ENCODE data around the gene CLDN22.

CLDN22 gene

DNA sequence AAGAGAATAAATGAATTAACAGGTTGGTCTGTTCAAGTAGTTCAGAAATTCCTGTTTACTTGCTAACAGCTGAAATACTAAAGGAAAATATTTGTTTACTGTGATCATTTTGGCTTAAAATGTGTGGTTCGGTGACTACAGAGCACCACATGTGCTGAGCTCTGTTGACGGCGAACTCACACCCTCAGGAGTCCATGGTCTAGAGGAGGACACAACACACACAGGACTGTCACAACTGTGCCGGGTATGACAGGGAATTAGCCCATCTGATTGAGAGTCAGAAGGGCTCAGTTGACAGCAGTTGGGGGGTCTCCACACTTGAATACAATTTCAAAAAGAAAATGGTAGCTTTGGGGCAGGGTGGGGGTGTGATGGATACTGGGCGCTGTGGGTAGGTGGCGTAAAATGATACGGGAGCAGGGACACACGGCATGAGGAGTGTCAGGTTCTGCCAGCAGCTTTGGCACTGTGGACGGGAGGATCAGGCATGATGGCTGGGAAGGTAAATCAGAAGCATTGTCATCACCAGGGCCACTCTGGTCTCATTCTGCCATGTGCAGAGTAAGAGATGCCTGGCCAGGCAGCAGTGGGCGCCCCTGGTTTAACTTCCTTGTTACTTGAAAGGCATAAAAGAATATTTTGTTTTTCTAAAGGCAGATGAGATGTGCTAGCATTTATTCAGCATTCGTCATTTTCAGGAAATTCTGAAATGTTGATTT lies 33.3 kb downstream of the CLDN22 start:
- DNase-seq (ENCODE audit: low spot score in 2 of 2) (no peak), ATAC-seq (no peak)
- Mint-ChIP-seq H3K9me3 (no peaks in the 10 kb centered on the region), H3K4me1 (no peaks in the 10 kb centered on the region), H3K27ac (no peak overlapping the region), H3K36me3 (no peaks in the 10 kb centered on the region), H3K4me3 (no peak overlapping the region)

DNA sequence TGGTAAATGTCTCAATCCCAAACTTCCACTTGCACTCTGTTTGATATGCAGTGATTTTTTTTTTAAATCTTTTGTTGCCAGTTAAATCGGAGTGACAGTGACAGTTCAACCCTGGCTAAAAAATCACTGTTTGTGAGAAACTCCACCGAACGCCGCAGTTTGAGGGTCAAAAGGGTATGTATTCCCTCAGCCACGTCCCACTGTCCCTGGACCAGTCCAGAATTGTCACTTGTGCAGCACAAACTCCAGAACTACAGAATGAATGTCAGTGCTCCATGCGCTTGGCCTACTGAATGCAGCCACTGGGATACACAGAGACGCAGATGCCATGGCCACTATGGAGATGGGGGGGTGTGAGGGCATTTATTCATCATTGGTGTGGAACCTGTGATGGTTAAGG lies 34.2 kb downstream of the CLDN22 start:
- H3K36me3 Mint-ChIP-seq, result no peaks in the 10 kb centered on the region
- ATAC-seq, result no peak

DNA sequence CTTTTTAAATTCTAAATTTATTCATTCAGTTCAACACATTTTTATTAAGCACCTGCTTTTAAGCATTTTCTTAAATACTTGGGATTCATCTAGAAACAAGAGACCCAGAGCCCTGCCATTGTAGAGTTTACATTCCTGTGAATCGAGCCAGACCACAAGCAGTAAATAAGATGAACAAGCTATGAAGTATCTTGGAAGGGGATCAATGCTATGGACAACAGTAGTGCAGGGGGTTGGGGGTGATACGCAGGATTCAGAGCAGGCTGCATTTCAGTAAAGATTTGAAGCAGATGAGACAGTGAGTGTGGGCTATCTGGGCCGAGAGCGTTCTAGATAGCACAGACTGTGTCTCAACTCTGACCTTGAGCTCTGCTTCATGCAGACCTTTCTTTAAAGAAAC lies 35.1 kb downstream of the CLDN22 start:
- Mint-ChIP-seq H3K4me3 (no peak overlapping the region), H3K27ac (no peak overlapping the region), H3K9me3 (no peaks in the 10 kb centered on the region), H3K4me1 (no peaks in the 10 kb centered on the region), H3K36me3 (no peaks in the 10 kb centered on the region)
- no peak for DNase-seq (ENCODE audit: low spot score in 2 of 2)
- ATAC-seq, result no peak

More for the DNA sequence above, 34.2 kb downstream of the CLDN22 start:
- no peak overlapping the region for H3K4me3 Mint-ChIP-seq
- H3K27ac Mint-ChIP-seq, result no peak overlapping the region
- H3K9me3 Mint-ChIP-seq, result no peaks in the 10 kb centered on the region
- H3K4me1 Mint-ChIP-seq, result no peaks in the 10 kb centered on the region
- DNase-seq (ENCODE audit: low spot score in 2 of 2), result no peak

DNA sequence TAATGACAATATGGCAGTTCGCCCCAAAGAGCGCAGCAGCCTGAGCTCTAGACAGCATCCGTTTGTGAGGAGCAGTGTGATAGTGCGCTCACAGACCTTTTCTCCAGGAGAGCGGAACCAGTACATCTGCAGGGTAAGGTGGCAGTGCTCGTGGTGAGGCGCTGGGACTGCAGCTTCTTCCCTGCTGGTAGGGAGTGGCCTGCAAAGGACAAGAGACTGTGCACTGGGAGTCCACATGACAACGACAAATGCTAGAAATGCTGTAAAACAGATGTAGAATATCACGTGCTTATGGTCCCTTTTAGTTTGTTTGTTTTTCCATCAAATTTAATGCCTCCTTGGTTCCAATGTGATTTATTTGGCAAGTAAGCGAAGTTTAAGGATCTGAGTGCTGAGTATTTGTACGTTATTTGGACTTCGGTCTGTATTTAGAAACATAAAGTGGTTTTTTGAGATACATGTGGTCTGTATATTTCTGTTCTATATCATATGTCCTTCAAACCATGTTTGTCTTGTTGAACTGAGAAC lies 35.8 kb downstream of the CLDN22 start:
- no peak for ATAC-seq
- no peak overlapping the region for H3K27ac Mint-ChIP-seq

DNA sequence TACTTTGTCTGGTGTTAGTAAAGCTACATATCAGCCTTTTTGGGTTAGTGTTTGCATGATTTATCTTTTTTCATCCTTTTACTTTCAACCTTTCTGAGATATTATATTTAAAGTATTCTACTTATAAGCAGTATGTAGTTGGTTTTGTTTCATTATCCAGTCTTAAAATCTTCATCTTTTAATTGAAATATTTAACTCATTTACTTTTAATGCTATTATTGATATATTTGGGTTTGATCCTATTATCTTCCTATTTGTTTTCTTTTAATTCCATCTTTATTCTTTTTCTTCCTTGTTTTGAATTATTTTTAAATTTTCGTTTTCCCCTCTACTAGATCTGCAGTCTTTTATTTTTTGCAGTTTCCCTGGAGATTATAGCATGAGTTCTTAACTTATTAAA lies 44.0 kb downstream of the CLDN22 start:
- H3K4me3 Mint-ChIP-seq, result no peak overlapping the region
- no peak overlapping the region for H3K27ac Mint-ChIP-seq
- no peaks in the 10 kb centered on the region for H3K4me1 Mint-ChIP-seq
- ATAC-seq (no peak), DNase-seq (ENCODE audit: low spot score in 2 of 2) (no peak)
- H3K36me3 Mint-ChIP-seq, result no peaks in the 10 kb centered on the region
- H3K9me3 Mint-ChIP-seq, result peaks cover 10% of the 10 kb centered on the region

More for the DNA sequence above, 35.8 kb downstream of the CLDN22 start:
- Mint-ChIP-seq H3K9me3 (no peaks in the 10 kb centered on the region), H3K4me1 (no peaks in the 10 kb centered on the region), H3K4me3 (no peak overlapping the region), H3K36me3 (no peaks in the 10 kb centered on the region)
- no peak for DNase-seq (ENCODE audit: low spot score in 2 of 2)

DNA sequence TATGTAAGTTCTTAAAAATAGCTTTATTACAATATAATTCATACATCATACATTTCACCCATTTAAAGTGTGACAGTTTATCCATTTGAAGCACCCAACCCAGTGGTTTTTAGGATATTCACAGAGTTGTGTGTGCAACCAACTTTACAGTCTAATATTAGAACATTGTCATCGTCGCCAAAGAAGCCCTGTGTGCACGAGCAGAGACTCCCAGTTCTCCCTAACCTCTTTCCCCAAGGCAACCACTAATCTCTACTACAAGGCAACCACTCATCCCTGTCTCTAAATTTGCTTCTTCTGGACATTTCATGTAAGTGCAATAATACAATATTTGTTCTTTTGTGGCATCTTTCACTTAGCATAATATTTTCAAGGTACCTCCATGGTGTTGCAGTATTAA lies 47.7 kb downstream of the CLDN22 start:
- no peak for ATAC-seq

DNA sequence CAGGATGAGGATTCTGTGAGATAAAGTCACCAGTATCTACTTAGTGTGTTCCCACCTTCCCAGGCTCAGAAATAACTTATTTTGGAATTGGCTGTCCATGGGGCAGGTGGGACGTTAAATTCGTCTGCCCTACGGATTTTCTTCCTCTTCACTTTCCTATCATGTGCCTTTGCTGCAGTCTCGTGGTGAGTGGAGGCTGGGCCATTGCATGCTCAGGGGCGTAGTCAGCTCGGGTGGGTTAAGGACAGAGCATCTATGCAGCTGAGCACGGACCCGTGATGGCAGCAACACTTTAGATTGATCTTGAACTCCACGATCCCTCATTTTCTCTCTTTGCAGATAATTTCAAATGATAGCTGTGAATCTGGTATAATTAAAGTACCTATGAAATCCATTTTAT lies 51.5 kb downstream of the CLDN22 start:
- H3K36me3 Mint-ChIP-seq, result no peaks in the 10 kb centered on the region
- no peak overlapping the region for H3K27ac Mint-ChIP-seq
- no peak for ATAC-seq
- no peak for DNase-seq (ENCODE audit: low spot score in 2 of 2)
- no peak overlapping the region for H3K4me3 Mint-ChIP-seq
- no peaks in the 10 kb centered on the region for H3K4me1 Mint-ChIP-seq
- no peaks in the 10 kb centered on the region for H3K9me3 Mint-ChIP-seq

More for the DNA sequence above, 47.7 kb downstream of the CLDN22 start:
- Mint-ChIP-seq H3K9me3 (peaks cover 10% of the 10 kb centered on the region), H3K36me3 (no peaks in the 10 kb centered on the region), H3K27ac (no peak overlapping the region), H3K4me1 (no peaks in the 10 kb centered on the region), H3K4me3 (no peak overlapping the region)
- no peak for DNase-seq (ENCODE audit: low spot score in 2 of 2)
